Stimulated activated CD4-positive, alpha-beta T cell treated with anti-CD3 and anti-CD28 coated beads, Interleukin-1b, Interleukin-23, amount 100 ng/mL, for 48 hours (primary cell): ENCODE results near the gene CACNA1D.

Source experiments
- DNase-seq: peaks from one replicate; pipeline ENCODE4 v3.0.0-alpha.2; 2020

The CACNA1D gene

GRCh38 chr3:53581671-53582070, 87.3 kb downstream of the CACNA1D start:
- DNase-seq, result no peak

- no peak for DNase-seq
Measured at GRCh38 chr3:53583161-53583690, 88.8 kb downstream of the CACNA1D start.

- DNase-seq, result no peak
Measured at GRCh38 chr3:53585049-53585448, 90.6 kb downstream of the CACNA1D start.

GRCh38 chr3:53585627-53586026, 91.2 kb downstream of the CACNA1D start:
- no peak for DNase-seq

- DNase-seq, result no peak
Measured at GRCh38 chr3:53588122-53588521, 93.7 kb downstream of the CACNA1D start.

GRCh38 chr3:53589201-53589600, 94.8 kb downstream of the CACNA1D start:
- DNase-seq, result no peak

- DNase-seq, result no peak
Measured at GRCh38 chr3:53589806-53590205, 95.4 kb downstream of the CACNA1D start.

GRCh38 chr3:53590606-53591005, 96.2 kb downstream of the CACNA1D start:
- DNase-seq, result no peak

- no peak for DNase-seq
Measured at GRCh38 chr3:53591646-53592045, 97.2 kb downstream of the CACNA1D start.

- DNase-seq, result no peak
Measured at GRCh38 chr3:53592862-53593261, 98.5 kb downstream of the CACNA1D start.

- DNase-seq, result no peak
Measured at GRCh38 chr3:53593611-53594010, 99.2 kb downstream of the CACNA1D start.

GRCh38 chr3:53594276-53594675, 99.9 kb downstream of the CACNA1D start:
- no peak for DNase-seq

- DNase-seq, result no peak
Measured at GRCh38 chr3:53595660-53596059, 101.2 kb downstream of the CACNA1D start.

GRCh38 chr3:53597136-53597915, 102.9 kb downstream of the CACNA1D start:
- no peak for DNase-seq

GRCh38 chr3:53599771-53600170, 105.4 kb downstream of the CACNA1D start:
- DNase-seq, result no peak

GRCh38 chr3:53602866-53603265, 108.5 kb downstream of the CACNA1D start:
- DNase-seq, result no peak

GRCh38 chr3:53604232-53604631, 109.8 kb downstream of the CACNA1D start:
- no peak for DNase-seq

GRCh38 chr3:53606793-53607192, 112.4 kb downstream of the CACNA1D start:
- DNase-seq, result no peak

- no peak for DNase-seq
Measured at GRCh38 chr3:53612508-53612907, 118.1 kb downstream of the CACNA1D start.

- no peak for DNase-seq
Measured at GRCh38 chr3:53613125-53613524, 118.7 kb downstream of the CACNA1D start.

GRCh38 chr3:53614307-53614706, 119.9 kb downstream of the CACNA1D start:
- DNase-seq, result no peak

- DNase-seq, result no peak
Measured at GRCh38 chr3:53616321-53616720, 121.9 kb downstream of the CACNA1D start.

- no peak for DNase-seq
Measured at GRCh38 chr3:53616971-53617892, 122.8 kb downstream of the CACNA1D start.
